ENCODE results near the gene RIPK4. TPM values are rescaled to one million over a fixed set of nuclear protein-coding genes. Genes with fewer than 3 reads are reported as not detected.

Gene RIPK4
- total RNA-seq, 1 donor from 2014 or later, result 15.7 TPM

- TF ChIP-seq CTCF (IDR thresholded peaks at IDR 0.05; ENCODE audit: unreplicated experiment), result no peak
- Mint-ChIP-seq H3K36me3 (no peaks in the 10 kb centered on the region), H3K4me3 (no peak overlapping the region), H3K27me3 (ENCODE audit: low read depth) (peaks cover 60% of the 10 kb centered on the region), H3K27ac (no peak overlapping the region), H3K9me3 (no peaks in the 10 kb centered on the region), H3K4me1 (peaks cover 40% of the 10 kb centered on the region)
- DNase-seq (ENCODE audit: low spot score in 2 of 2, unreplicated experiment in 2 of 2), result no peak
Measured at GRCh38 chr21:41771625-41771945, 4.7 kb upstream of the RIPK4 start.

GRCh38 chr21:41770901-41771624 lies 4.2 kb upstream of the RIPK4 start:
- Mint-ChIP-seq H3K4me1 (peaks cover 40% of the 10 kb centered on the region), H3K36me3 (no peaks in the 10 kb centered on the region)
- no peak for TF ChIP-seq CTCF (IDR thresholded peaks at IDR 0.05; ENCODE audit: unreplicated experiment)

GRCh38 chr21:41769933-41770332 lies 3.1 kb upstream of the RIPK4 start:
- H3K36me3 Mint-ChIP-seq, result no peaks in the 10 kb centered on the region
- no peak for TF ChIP-seq CTCF (IDR thresholded peaks at IDR 0.05; ENCODE audit: unreplicated experiment)
- no peak overlapping the region for H3K4me3 Mint-ChIP-seq
- H3K27ac Mint-ChIP-seq, result no peak overlapping the region
- H3K9me3 Mint-ChIP-seq, result no peaks in the 10 kb centered on the region
- H3K4me1 Mint-ChIP-seq, result peaks cover 48% of the 10 kb centered on the region
- peaks cover 71% of the 10 kb centered on the region for H3K27me3 Mint-ChIP-seq (ENCODE audit: low read depth)
- no peak for DNase-seq (ENCODE audit: low spot score in 2 of 2, unreplicated experiment in 2 of 2)

More at GRCh38 chr21:41770901-41771624, 4.2 kb upstream of the RIPK4 start:
- no peak overlapping the region for H3K27ac Mint-ChIP-seq
- no peaks in the 10 kb centered on the region for H3K9me3 Mint-ChIP-seq
- no peak overlapping the region for H3K4me3 Mint-ChIP-seq
- DNase-seq (ENCODE audit: low spot score in 2 of 2, unreplicated experiment in 2 of 2), result no peak
- H3K27me3 Mint-ChIP-seq (ENCODE audit: low read depth), result peaks cover 60% of the 10 kb centered on the region

- H3K4me3 Mint-ChIP-seq, result no peak overlapping the region
Measured at GRCh38 chr21:41769521-41769920, 2.7 kb upstream of the RIPK4 start.

GRCh38 chr21:41769111-41769510 lies 2.3 kb upstream of the RIPK4 start:
- Mint-ChIP-seq H3K4me1 (peaks cover 48% of the 10 kb centered on the region), H3K27ac (no peak overlapping the region), H3K36me3 (no peaks in the 10 kb centered on the region), H3K4me3 (no peak overlapping the region), H3K9me3 (no peaks in the 10 kb centered on the region), H3K27me3 (ENCODE audit: low read depth) (peaks cover 78% of the 10 kb centered on the region)
- no peak for DNase-seq (ENCODE audit: low spot score in 2 of 2, unreplicated experiment in 2 of 2)
- TF ChIP-seq CTCF (IDR thresholded peaks at IDR 0.05; ENCODE audit: unreplicated experiment), result no peak

More at GRCh38 chr21:41769521-41769920, 2.7 kb upstream of the RIPK4 start:
- Mint-ChIP-seq H3K9me3 (no peaks in the 10 kb centered on the region), H3K4me1 (peaks cover 46% of the 10 kb centered on the region), H3K27me3 (ENCODE audit: low read depth) (peaks cover 75% of the 10 kb centered on the region), H3K36me3 (no peaks in the 10 kb centered on the region), H3K27ac (no peak overlapping the region)
- no peak for TF ChIP-seq CTCF (IDR thresholded peaks at IDR 0.05; ENCODE audit: unreplicated experiment)
- DNase-seq (ENCODE audit: low spot score in 2 of 2, unreplicated experiment in 2 of 2), result no peak
